Myometrial cell (primary cell): ENCODE data around the gene PDE6D. TPM values are rescaled to one million over a fixed set of nuclear protein-coding genes. Genes with fewer than 3 reads are reported as not detected.

Source experiments
- total RNA-seq: library from RNA; depleted of rRNA; stranded (reverse); fragments of >200 nt; gene quantifications from 2 replicates; pipeline ENCODE4 v1.2.3, GENCODE V29; 2015

The PDE6D gene
- total RNA-seq = 27.7 and 41.3 TPM in 2 replicates

GRCh38 chr2:231780909-231781797, at the start of gene PDE6D:
Gene PDE6D (minus strand): TSS chr2:231781282. CDS start chr2:231781114, 168 bp downstream.

DNA sequence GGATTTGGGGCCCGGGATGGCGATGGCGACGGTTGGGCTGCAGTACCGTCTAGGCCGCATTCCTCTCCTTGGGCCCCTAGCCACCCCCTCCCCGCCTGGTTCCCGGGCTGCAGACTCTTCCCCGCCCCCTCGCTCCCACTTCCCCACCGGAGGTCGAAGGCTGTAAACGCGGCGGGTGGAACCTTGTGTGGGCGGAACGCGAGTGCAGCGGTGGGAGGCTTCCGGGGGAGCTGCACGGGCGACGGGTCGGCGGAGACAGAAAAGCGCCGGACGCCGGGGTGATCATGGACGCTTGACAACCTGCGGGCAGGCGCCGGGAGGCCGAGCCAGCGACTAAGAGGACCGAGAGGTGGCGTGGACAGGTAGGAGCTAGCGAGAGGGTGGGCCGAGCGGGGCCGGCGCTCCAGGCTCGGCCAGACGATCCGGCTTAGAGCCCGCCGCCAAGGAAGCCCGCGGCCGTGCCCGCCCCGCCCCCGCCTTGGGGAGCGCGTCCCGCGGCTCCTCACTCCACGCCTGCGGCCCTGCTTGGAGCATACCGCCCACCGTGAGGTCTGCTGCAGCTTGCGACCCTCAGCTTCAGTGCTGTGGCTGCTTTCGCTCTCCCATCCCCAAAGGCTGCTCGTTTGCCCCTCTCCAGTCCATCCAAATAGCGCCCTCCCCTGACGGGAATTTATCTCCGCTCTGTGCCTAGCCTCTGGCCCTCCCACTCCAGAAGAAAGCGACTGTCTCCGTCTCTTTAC, 5.3 kb upstream of the PDE6D start, which contains the start of gene COPS7B:
Gene COPS7B, plus strand, starts transcription at position 269 of the 740 bp plus-strand sequence. CDS start 2,126 bp downstream, outside the sequence.

DNA sequence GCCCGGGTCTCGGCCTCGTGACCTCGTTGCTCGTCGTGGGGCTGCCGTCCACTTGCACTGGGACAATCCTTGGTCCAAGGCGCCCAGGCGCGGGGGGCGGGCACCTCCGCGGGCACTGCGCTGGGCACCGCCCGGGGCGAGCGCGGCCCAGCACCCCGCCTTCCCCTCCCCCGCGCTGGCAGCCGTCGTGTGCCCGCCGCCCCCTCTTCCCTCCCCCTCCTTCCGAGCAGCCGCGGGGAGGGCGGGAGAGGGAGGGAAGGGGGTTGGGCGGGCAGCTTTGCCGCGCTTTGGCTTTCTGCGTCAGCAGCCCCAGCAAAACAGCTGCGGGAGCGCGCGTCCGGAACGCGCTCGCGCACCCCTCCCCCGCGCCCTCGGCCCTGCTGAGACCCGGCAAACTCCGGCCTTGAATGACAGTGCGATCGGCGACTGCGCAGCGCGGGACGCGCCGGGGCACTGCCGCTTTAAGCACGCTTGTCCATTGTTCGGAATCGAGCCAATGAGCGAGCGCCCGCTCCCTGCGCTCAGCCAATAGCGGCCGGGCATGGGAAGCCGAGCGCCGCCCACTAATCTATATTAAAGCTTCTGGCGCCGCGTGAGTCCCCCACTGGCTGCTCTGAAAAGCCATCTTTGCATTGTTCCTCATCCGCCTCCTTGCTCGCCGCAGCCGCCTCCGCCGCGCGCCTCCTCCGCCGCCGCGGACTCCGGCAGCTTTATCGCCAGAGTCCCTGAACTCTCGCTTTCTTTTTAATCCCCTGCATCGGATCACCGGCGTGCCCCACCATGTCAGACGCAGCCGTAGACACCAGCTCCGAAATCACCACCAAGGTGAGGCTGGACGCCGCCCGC, 72.9 kb downstream of the PDE6D start, which contains the start of gene PTMA:
Gene PTMA, plus strand, starts transcription at position 599 of the 846 bp plus-strand sequence. Its CDS starts 182 bp downstream, at position 781.

Other genes starting within 250 kb of the PDE6D start
- gene TEX44, start 188.4 kb downstream of the PDE6D start, total RNA-seq = not detected in 2 replicates
- 654 and 669 TPM in 2 replicates for gene PTMA, start 72.8 kb downstream of the PDE6D start, total RNA-seq
- 21.8 and 26.8 TPM in 2 replicates for gene COPS7B, start 5.2 kb upstream of the PDE6D start, total RNA-seq
- gene NPPC, start 145.1 kb upstream of the PDE6D start, total RNA-seq = 0.58 TPM in 1 of 2 replicates, not detected in the other
- gene DIS3L2, start 180.4 kb upstream of the PDE6D start, total RNA-seq = 11.2 and 14.4 TPM in 2 replicates